ENCODE measurements around the gene IGFL1.
"Not testable (repeated sequence)": the region's sequence is repeated elsewhere in the genome, so short reads cannot be mapped to it uniquely, and the experiment has no call there.

The IGFL1 gene

DNA sequence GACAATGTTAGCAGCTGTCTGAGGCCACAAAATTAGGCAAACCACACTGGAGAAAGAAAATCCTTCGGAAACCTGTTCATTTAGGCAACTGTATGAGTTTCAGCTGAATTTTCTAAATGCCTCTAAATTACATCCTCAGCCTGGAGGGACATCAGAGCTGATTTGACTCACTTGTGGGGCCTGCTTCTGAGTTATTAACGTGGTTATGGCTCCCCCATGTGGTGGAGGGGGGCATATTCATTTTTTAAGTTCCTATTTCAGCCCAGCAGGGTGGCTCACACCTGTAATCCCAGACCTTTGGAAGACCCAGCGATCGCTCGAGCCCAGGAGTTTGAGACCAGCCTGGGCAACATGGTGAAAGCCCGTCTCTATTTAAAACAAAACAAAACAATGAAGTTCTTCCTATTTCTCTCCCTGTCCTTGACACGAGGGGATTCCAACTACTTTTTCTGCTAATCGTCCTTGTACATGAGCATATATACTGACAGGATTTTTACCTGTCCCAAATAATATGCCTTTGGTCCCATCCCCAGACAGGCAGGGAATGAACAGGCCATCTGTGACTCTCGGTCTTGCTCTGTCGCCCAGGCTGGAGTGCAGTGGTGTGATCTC lies 35.8 kb downstream of the IGFL1 start:
- DNase-seq (ENCODE audit: low spot score) = no peak
- Histone ChIP-seq H3K27ac (no peak overlapping the region), H3K4me3 (no peak overlapping the region)
- TF ChIP-seq CTCF (IDR thresholded peaks at IDR 0.05) = peak; percentile 72

DNA sequence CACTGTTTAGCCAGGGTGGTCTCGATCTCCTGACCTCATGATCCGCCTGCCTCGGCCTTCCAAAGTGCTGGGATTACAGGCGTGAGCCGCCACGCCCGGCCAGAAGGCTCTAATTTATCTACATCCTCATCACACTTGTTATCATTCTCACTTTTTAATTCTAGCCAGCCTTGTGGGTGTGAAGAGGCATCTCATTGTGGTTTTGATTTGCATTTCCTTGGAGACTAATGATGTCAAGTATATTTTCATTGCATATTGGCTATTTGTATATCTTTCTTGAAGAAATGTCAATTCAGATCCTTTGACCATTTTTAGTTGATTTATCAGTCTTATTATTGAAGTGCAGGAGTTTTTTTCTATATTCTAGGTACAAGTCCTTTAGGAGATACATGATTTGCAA lies 39.6 kb downstream of the IGFL1 start:
- no peak for DNase-seq (ENCODE audit: low spot score)
- no peak for TF ChIP-seq CTCF (IDR thresholded peaks at IDR 0.05)
- H3K4me3 ChIP-seq = no peak overlapping the region
- H3K27ac ChIP-seq = no peak overlapping the region

- DNase-seq (ENCODE audit: low spot score) = no peak
- TF ChIP-seq CTCF (IDR thresholded peaks at IDR 0.05) = no peak
- H3K27ac ChIP-seq = no peak overlapping the region
- H3K4me3 ChIP-seq = no peak overlapping the region
Observed at GRCh38 chr19:46270521-46271256, 41.1 kb downstream of the IGFL1 start.

- no peak overlapping the region for H3K27ac ChIP-seq
- H3K4me3 ChIP-seq = no peak overlapping the region
- TF ChIP-seq CTCF (IDR thresholded peaks at IDR 0.05) = no peak
- DNase-seq (ENCODE audit: low spot score) = no peak
Observed at GRCh38 chr19:46271481-46272197, 42.1 kb downstream of the IGFL1 start.

DNA sequence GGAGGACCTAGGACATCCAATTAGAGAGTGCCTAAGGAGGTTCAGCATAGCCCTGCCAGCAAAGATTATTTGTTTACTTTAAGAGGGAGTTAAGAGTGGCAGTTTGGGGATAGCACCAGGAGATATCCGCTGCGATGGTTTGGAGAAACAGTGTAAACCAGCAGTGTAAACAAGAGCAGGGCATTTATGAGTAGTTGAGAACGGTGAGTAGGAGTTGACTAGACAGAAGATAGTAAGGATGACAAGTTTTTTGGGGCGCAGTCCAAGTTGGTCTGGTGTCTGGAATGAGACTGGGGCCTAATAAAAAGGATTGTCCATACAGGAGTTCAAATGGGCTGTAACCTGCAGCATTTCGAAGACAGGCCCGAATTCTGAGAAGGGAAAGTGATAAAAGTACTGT lies 44.4 kb downstream of the IGFL1 start:
- not testable (repeated sequence) for DNase-seq (ENCODE audit: low spot score); H3K27ac ChIP-seq; H3K4me3 ChIP-seq

GRCh38 chr19:46279177-46279576 lies 49.6 kb downstream of the IGFL1 start:
- DNase-seq (ENCODE audit: low spot score) = no peak
- Histone ChIP-seq H3K4me3 (no peak overlapping the region), H3K27ac (no peak overlapping the region)
- TF ChIP-seq CTCF (IDR thresholded peaks at IDR 0.05) = no peak
